Right kidney (tissue), 1 donor: ENCODE data around the gene ANKRD6.

Experiments used
- DNase-seq: peaks from one replicate; pipeline ENCODE4 v3.0.0-alpha.2; 2016

The ANKRD6 gene

DNA sequence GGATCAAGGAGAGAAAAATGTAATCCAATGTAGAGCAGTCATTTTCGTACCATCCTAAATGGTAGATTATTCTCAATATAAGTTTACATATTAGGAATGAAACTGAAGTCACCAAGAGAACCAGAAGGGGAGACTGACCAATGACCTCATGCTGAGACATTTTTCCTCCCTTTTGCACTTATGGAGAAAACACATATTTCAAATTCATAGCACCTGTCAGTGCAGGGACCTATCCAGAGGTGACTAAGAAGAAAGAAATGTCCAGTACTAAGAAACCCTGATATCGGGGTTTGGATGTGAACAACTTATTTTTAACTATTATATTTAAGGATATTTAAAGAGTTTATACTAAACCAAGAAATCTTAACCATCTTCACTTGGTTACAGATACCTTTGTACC lies 222.2 kb downstream of the ANKRD6 start:
- DNase-seq = no peak

DNA sequence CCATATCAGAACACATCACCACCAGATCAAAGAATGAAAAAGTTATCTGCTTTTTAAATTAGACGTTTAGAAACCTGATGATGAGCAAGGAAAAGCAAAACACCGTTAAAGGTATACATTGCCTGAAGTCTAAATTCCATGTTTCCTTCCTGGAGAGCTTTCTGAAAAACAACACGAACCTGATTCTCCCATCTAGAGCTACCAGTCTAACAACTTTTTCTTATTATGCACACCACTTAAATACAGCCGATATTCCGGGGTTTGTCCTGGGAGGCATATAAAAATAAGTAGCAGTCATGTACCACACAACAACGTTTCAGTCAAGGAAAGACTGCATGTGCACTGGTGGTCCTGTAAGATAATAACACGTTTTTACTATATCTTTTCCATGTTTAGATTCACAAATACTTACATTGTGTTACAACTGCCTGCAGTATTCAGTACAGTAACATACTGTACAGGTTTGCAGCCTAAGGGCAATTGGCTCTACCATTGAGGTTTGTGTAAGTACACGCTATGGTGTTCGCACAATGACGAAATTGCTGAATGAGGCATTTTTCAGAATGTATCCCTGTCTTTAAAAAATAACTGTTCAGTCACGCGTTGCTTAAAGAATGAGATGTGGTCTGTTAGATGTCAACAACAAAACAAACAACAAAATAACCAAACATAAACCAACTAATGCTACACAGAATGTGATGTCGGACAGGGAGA lies 224.7 kb downstream of the ANKRD6 start:
- no peak for DNase-seq

DNA sequence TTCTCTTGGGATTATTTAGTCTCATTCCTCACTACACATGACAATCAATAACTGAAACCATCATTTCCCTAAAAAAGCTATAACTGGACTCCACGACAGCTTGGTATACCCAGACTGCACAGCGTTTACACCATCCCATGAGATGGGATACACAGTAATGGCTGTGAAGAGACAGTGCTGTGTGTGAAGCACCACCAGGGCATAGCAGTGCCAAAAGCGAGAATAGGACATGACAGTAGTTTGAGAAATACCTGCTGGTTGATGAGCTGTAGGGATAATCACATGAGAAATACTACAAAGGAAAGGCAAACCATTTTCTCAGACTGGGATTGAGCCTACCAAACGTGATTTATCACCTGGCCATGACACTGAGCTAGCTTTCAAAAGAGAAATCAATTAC lies 228.0 kb downstream of the ANKRD6 start:
- DNase-seq = no peak

DNA sequence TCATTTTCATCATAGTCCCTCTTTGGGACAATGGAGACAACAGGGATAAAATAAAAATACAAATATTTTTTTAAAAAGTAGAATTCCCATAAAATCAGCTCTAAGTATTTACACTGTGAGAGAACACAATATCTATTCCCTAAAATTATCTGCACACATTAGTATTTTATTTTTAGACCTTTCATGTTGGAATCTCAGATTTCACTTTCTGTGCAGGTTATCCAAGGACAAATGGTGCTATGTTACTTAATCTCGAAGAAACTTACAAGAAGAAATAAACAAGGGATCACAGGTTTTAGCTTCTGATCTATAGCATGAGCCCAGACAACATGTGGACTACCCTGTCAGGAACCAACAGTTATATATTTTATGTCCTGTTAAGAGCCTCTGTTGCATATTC lies 228.6 kb downstream of the ANKRD6 start:
- DNase-seq = no peak

GRCh38 chr6:89662659-89663223 lies 229.8 kb downstream of the ANKRD6 start:
- DNase-seq = no peak

DNA sequence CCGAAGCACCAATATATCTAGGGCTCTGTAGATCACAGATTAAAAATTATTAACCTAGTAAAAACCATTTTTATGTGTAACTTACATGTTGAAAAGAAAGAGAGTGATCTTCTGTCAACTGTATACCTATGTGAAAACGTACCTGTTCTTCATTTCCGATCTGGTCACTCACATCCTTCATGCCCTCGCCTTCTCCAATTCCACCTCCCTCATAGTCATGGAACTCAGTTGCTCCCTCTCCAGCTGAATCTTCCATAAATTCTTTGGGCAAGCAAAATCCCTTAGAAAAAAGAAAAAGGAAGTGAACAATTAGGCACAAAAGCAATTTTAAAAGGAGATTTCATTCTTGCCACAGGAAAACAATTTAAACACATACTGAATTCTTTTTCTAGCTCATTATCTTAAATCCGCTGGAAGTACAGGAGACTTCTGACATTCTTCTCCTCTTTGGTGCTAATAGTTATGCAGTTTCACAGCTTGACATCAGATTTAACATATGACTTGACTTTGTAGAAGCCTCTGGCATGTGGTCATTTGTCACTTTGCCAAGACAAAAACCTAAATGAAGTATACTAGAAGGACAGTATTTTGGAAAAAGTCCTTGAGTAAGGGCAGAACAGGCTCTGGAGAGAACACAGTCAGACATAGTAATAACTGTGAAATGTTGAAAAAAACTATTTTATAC lies 235.1 kb downstream of the ANKRD6 start:
- DNase-seq = no peak

- DNase-seq = no peak
Observed at GRCh38 chr6:89669002-89669401, 236.1 kb downstream of the ANKRD6 start.

DNA sequence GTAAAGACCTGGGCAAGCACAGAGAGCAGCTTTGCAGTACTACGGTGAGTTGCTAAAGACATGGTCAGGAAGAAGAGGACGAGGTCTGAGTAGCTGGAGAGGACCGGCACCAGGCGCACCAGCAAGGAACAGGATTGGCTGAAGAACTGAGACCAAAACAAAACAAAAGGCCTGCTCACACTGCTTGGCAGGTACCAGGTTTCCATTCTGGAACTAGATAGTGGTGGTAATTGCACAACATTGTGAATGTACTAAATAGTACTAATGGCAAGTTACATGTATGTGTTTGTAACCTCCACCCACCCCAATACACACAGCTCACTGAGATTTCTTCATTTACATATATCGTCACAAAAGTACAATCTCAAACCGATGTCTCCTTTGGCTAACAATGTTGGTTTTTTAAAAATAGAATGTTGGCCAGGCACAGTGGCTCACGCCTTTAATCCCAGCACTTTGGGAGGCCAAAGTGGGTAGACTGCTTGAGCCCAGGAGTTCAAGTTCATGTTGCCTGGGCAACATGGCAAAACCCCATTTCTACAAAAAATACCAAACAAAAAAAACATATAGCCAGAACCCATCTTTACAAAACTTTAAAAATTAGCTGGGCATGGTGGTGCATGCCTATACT lies 238.1 kb downstream of the ANKRD6 start:
- DNase-seq = no peak

- DNase-seq = no peak
Observed at GRCh38 chr6:89675949-89676748, 243.2 kb downstream of the ANKRD6 start.

GRCh38 chr6:89678531-89678930 lies 245.6 kb downstream of the ANKRD6 start:
- DNase-seq = no peak

DNA sequence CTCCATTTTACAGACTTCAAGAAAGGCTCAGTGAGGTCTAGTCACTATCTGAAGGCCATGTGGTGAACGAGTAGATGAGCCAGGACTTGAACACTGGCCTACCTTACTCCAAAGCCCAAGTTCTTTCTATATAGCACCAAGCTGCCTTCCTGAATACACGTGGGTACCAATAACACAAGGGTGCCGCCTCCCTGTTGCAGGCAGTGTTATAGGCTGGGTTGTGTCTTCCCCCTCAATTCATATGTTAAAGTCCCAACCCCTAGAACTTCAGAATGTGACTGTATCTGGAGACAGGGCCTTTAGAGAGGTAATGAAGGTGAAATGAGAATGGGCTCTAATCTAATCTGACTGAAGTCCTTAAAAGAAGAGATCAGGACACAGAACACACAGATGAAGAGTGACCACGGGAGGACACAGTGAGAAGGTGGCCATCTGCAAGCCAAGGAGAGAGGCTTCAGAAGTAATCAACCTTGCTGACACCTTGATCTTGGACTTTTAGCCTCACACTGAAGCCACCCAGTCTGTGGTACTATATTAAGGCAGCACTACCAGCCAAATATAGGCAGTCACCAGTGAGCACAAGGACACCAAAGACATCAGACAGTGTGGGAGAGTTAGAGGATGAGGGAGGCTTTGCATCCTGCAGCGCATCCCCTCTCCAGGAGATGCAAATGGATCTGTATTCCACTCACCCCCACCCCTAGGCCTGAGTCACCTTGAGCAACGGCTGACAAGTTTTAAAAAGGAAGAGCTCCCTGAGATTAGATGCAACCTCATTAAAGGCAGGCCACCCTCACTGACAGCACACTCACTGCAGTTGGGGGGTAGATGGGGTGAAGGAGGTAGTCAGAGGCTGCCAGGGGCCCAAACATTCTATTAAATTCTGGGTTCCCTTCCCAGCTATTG lies 246.5 kb downstream of the ANKRD6 start:
- no peak for DNase-seq

DNA sequence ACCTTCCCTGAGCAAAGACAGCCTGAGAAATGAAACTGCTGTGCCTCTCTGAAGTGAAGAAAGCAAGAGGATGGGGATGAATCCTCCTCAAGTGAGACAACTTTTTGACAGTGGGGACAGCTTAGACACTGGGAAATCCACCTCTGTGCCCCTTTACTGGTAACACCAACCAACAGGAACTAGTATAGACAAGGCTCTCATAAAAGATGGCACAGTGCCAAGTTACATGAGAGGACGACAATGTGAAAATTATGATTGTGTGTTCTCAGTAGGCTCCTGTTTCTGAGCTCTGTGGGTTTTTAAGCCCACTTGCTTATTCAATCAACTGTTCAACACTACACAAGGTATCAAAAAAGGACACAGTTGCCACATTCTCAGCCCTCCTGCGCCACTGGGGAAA lies 247.2 kb downstream of the ANKRD6 start:
- DNase-seq = no peak

GRCh38 chr6:89680551-89680950 lies 247.6 kb downstream of the ANKRD6 start:
- DNase-seq = no peak

DNA sequence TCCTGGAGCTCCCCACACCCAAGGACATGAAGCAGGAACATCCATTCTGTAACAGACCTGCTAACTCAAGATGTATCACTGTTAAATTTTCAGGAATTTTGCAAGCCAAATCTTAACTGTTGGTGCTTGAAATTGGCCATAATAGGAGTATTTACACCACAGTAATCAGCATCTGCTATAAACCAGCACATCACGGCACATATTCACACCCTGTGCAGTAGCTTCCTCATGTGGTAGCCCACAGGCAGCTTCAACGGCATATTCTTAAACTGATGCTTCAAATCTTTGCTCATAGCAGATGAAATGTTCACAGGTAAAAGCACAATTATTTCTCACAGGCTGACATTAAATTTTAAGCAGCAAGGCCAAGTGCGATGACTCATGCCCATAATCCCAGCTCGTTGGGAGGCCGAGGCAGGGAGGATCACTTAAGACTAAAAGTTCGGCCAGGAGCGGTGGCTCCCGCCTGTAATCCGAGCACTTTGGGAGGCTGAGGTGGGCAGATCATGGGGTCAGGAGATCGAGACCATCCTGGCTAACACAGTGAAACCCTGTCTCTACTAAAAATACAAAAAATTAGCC lies 249.1 kb downstream of the ANKRD6 start:
- no peak for DNase-seq

DNA sequence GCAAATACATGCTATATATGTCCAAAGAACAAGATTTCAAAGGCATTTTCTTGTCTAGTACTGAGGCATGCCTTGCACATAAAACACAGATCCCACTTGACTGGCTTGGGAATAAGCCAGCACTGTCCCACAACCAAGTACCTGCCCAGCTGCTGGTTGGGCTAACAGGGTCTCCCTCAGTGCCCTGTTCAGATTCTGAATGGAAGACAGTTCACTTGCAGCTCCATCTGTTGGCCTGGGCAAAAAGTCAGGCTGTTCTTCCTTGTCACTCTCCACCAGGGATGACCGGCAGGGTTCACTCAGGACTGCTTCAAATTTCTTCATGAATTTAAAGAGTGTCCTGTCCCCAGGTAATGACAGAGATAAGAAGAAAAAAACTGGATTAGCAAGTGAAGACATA lies 250.0 kb downstream of the ANKRD6 start:
- DNase-seq = no peak
